Right ventricle myocardium inferior (tissue), 1 donor: ENCODE measurements around the gene FHL1. TPM values are rescaled to one million over a fixed set of nuclear protein-coding genes. Genes with fewer than 3 reads are reported as not detected.

Experiments used
- total RNA-seq: library from RNA; stranded (reverse); fragmentation: NEBNext Ultra II Directional; extraction: Animal tissue kit (Norgen Biotek cat#: 25700); gene quantifications from one replicate; pipeline ENCODE4 v1.2.1, GENCODE V29; 2021
- donor health status: DM: no; HTN: yes; CAD: no; lungs with severe emphysema.

Gene FHL1
- total RNA-seq, 1 donor from 2014 or later: 1,876 TPM

Other genes starting within 250 kb of the FHL1 start
- 22.4 TPM for gene MMGT1, start 173.5 kb upstream of the FHL1 start, total RNA-seq
- 15.4 TPM for gene SLC9A6, start 162.1 kb upstream of the FHL1 start, total RNA-seq
- 13.5 TPM for gene MAP7D3, start 103.9 kb downstream of the FHL1 start, total RNA-seq
- not detected for gene ADGRG4, start 153.4 kb downstream of the FHL1 start, total RNA-seq